HG02759 (cell line): ENCODE results near the gene CSRNP2.

Source experiments
- ATAC-seq: cut with Tn5 transposase; IDR thresholded peaks from one replicate; pipeline ENCODE4 v1.9.1; 2021; ENCODE audit warnings: mild to moderate bottlenecking, moderate library complexity; ENCODE audit not compliant: unreplicated experiment

Gene CSRNP2, protein sequence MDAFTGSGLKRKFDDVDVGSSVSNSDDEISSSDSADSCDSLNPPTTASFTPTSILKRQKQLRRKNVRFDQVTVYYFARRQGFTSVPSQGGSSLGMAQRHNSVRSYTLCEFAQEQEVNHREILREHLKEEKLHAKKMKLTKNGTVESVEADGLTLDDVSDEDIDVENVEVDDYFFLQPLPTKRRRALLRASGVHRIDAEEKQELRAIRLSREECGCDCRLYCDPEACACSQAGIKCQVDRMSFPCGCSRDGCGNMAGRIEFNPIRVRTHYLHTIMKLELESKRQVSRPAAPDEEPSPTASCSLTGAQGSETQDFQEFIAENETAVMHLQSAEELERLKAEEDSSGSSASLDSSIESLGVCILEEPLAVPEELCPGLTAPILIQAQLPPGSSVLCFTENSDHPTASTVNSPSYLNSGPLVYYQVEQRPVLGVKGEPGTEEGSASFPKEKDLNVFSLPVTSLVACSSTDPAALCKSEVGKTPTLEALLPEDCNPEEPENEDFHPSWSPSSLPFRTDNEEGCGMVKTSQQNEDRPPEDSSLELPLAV

DNA sequence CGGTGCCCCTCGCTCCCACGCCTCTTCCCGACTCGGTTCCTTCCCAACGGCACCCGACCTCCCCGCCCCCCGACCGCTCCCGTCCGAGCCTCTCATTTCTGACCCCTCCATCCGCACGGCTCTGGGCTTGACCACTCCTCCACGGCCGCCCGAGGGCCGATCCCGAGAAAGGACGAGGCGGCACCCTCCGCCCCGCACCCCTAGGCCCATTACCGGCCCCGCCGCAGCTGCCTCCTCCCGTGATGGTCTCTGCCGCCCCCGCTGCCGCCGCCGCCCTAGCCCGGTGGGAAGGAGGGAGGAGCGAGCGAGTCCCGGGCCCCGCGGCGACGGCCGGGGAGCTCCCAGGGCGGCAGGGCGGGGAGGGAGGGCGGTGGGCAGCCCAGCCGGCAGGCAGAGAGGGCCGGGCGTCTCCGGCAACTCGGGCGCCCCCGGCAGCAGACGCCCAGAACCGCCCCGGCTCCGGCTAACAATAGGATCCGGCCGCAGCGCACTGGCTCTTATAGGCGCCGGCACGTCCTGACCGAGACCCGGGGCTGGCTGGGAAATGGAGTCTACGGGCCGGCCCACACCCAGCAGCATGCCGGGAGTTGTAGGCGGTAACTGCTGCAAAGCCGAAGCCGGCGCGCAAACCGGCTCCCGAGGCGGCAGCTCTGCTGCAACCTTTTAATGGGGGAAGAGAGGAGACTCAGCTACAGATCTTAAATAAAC lies at the start of gene CSRNP2:
Gene CSRNP2 (minus strand): TSS at position 471 of the 708 bp plus-strand sequence. CDS start 7,035 bp downstream, outside the sequence.
- ATAC-seq: peak; percentile 98

DNA sequence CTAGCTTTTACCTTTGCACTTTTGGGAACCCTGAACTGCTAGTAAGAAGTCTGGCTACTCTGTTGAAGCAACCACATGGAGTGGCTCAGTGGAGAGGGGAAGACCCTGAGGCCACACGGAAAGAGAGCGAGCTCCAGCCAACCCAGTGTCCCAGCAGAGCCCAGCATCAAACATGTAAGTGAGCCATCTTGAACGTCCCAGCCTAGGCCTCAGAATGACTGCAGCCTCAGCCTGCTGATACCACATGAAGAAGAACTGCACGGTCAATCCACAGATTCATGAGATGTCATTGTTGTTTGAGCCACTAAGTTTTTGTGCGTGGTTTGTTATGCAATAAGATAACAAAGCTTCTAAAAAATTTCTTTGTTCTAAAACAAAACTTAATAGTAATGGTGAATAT lies 49.3 kb upstream of the CSRNP2 start:
- ATAC-seq: no peak

DNA sequence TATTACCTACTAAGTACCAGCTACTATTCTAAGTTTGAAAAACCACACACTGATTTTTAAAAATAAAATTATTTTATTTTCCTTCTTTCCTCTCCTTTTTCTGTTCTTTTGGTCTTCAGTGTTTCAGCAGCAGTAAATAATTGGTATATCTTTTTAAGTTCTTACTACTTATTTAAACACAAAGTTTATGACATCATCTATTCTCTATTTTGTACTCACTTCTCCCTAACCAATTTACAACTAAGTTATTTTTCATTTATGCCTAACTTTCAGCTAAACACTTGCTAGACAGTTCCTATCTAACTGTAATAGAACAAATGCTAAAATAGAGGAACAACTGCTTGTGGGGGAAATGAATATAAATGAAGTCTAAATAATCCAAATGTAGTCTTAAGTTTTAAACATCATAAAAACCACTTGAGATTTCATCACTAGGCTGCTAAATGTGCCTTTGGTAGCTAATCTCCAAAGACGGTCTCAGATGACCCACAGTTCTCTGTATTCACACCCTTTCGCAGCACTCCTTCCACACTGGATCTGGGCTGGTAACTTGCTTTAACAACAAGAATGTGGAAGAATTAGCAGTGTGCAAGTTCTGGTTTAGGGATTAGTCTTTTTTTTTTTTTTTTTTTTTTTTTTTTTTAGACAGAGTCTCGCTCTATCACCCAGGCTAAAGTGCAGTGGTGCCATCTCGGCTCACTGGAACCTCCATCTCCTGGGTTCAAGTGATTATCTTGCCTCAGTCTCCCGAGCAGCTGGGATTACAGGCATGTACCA lies 48.5 kb upstream of the CSRNP2 start:
- ATAC-seq: no peak

DNA sequence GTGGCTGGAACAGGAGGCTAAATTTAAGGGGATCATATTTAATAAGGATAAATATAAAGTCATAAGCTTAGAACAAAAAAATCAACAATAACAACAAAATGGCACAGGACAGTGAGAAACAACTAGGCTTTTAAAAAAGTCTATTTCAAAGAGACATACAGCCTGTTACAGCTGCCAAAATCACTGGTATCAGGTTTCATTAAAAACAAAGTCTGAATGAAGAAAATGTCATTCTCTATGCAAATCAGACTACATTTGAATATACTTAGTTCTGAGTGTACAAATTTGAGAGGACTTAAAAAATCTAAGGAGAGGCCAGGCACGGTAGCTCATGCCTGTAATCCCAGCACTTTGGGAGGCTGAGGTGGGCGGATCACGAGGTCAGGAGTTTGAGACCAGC lies 45.5 kb upstream of the CSRNP2 start:
- ATAC-seq: no peak

DNA sequence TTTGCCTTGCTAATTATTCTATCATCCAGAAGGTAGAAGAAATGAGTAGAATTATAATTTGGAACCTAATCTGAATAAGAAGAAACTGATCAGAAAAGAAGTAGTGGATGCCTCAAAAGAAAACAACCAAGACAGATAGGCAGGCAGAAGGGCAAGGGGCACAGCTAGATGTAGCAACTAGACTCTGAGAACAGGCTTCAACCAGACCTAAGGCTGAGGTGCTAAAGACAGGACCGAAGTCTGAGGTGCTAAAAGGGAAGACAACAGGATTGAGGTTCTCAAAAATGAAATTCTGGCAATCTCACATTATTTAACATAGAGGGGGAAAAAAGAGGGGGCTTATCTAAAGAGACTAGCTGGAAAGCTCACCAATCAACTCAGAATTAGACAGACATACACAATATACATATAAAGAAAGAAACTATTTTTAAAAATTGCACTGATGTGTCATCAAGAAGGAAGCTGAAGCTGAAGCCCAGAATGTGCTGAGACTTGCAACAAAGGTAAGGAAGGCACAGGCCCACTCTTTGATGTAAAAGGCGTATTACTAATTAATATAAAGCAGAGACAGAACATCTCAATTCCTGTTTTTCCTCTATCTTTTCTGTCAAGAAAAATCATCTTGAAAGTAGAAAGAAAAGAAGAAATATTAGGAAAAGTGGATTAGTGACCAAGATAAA lies 43.8 kb upstream of the CSRNP2 start:
- no peak for ATAC-seq

DNA sequence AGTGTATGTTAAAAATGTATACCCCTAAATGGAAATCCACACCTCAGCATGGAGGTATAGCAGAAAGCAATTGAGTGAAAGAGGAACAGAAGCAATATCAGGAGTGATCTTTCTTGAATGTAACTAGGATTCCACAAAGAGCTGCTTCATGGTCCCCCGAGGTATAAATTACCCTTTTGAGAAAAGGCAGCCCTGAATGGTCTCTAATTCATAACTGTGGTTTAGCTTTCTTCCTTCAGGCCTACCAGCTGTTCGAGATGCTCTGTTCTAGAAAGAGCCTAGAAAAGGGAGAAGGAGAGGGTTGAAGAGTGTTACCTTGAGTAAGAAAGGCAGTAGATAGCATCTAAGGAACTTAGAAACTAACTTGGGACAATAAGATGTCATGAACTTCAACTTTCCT lies 42.9 kb upstream of the CSRNP2 start:
- no peak for ATAC-seq

DNA sequence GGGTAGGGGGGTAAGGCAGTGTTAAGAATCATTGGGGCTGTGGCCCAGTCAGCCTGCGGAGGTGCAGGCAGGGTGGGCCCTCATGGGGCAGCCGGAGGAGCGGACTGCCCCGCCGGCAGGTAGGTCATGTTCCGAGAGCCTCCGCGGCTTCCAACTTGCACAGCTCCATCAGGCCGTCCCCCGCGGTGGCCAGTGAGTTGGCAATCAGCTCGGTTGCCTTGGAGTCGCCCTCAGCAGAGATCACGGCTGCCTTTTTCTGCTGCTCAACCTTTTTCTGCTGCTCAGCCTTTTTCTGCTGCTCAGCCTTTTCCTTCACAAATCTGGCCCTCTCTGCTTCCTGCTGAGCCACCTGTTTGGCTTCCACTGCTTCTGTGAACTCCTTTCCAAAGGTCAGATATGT lies 41.1 kb upstream of the CSRNP2 start:
- no peak for ATAC-seq

DNA sequence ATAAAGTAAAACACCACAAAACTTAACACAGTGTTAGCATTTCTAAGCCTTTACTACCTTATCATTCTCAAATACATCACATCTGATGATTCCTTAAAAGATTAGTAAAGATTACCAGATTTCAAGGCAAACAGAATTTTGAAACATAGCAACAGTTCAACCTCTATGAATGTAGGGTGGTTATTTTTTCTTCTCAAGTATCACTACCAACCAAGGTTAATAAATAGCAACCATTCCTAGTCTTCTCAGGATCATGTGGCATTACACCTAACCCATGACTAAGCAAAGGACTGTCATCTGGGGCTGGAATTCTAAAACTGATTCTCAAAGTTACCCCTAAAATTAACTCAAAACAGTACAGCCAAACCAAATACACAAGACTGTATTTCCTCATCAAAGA lies 39.4 kb upstream of the CSRNP2 start:
- no peak for ATAC-seq

DNA sequence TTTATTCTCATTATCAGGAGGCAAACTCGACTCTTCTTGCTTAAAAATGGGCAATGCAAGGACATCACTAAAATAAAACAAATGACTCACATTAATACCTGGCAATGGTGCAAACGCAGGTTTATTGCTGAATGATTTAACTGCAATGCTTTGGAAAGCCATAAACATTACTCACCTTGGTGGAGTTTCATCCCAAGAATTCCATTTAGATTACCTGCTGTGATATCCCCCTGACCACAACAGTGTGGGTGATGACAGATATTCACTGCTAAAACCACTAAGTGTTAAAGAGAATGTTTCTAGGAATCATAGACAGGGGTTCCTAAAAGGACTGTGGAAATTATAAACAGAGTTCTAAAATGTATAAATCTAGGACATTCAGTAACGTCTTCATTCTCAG lies 35.3 kb upstream of the CSRNP2 start:
- ATAC-seq: no peak

DNA sequence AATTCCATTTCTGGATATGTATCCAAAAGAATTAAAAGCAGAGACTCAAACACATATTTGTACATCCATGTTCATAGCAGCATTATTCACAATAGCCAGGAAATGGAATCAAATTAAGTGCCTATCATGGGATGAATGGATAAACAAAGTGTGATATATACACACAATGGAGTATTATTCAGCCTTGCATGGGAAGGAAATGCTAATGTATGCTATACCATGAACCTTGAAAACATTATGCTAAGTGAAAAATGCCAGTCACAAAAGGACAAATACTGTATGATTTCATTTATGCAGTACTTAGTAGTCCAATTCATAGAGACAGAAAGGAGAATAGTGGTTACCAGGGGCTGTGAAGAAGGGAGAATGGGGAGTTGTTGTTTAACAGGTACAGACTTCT lies 32.1 kb upstream of the CSRNP2 start:
- ATAC-seq: no peak

DNA sequence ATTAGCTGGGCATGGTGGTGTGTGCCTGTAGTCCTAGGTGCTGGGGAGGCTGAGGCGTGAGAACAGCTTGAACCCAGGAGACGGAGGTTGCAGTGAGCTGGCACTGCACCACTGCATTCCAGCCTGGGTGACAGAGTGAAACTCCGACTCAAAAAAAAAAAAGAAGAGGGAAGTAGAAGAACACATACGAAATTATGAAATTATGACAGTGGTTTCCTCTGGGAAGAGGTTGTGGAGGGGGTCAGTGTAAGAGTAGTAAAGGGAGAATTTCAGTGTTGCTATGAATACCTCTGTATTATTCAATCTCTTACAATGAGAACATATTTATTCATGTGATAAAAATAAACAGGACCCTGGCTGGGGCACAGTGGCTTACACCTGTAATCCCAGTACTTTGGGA lies 24.7 kb upstream of the CSRNP2 start:
- no peak for ATAC-seq

DNA sequence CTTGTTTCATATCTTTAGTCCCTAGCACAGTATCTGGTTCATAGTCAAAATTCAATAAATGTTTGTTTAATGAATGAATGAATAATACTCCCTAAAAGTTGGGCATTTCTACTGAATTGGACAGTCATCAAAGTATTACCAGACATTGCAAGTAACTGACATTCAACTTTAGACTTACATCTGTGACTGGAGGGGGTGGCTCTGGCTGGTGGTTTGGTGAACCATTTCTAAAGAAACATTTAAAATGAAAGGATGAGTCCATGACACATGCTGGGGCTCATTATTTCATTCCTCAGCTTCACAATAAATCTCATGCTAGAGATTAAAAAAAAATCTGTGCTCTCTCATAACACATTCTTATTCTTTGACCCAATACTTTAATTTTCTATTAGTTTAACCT lies 20.6 kb upstream of the CSRNP2 start:
- no peak for ATAC-seq

DNA sequence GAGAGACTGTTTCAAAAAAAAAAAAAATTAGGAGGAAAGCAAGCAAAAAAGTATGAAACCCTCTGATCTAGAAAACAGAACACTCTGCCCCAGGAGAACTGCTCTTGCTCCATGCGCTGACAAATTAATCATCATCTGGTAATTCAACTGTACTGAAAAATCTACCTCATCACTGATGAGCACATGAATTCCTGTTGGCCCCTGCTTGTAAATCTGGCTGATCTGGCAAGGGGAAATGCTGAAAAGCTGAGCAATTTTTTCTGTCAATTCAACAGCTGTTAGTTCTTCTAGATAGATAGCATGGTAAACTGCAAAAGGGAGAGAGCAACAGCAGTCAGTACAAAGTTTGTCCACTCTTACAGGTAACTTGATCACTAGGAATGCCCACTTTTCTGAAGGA lies 15.2 kb upstream of the CSRNP2 start:
- no peak for ATAC-seq

DNA sequence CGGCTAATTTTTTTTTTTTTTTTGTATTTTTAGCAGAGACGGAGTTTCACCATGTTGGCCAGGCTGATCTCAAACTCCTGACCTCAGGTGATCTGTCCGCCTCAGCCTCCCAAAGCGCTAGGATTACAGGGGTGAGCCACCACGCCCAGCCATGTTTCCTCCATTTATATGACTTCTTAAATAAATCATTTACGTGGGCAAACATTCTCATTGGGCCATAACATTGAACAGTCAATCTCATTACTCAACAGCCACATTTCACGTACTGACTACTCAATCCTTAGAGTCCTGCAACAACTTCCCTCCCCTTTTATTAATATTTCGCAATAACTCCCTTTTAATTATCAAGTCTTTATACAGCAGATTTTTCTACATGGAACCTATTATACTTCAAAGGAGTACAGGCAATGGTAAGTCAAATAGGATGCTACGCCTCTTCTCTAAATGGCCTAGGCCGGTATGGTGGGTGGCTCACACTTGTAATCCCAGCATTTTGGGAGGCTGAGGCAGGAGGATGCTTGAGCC lies 7.4 kb upstream of the CSRNP2 start:
- ATAC-seq: no peak

DNA sequence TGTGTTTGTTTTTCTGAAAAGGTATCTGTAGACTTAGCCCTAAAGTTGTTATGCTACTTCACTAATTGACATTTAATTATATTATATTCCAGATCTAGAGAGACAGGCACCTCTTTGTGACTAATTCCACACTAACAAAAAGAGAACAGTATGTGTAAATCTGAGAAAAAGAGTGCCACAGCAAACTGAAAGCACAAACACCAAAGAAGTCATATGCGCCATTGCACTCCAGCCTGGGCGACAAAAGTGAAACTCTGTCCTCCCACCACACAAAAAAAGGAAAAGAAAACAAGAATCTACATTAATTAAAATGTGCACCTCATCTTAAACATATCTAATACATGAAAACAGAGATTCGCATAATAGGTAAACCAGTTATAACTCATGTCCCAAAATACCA lies 4.4 kb upstream of the CSRNP2 start:
- ATAC-seq: no peak

DNA sequence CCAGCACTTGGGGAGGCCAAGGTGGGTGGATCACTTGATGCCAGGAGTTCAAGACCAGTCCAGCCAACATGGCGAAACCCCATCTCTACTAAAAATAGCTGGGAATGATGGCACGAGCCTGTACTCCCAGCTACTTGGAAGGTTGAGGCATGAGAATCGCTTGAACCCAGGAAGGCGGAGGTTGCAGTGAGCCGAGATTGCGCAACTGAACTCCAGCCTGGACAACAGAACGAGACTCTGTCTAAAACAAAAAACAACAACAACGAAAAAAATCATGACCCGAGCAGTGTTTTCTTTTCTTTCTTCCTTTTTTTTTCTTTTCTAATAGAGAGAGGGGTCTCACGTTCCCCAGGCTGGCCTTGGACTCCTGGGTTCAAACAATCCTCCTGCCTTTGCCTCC lies 3.5 kb upstream of the CSRNP2 start:
- no peak for ATAC-seq

DNA sequence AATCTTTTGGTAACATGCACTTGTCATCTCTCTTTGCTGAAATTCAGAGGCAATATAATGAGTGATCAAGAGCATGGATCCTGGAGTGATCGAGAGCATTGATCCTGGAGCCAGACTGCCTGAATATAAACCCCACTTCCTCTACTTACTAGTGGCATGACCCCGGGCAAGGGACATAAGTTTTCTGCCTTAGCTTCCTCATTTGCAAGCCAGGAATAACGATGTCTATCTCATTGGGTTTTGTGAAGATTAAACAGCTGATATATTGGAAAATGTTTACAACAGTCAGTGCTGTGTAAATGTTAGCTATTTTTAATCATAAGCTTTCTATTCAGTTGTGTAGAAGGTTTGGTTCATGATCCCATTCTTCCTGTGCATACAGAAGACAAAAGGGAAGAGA lies 2.4 kb upstream of the CSRNP2 start:
- ATAC-seq: no peak

DNA sequence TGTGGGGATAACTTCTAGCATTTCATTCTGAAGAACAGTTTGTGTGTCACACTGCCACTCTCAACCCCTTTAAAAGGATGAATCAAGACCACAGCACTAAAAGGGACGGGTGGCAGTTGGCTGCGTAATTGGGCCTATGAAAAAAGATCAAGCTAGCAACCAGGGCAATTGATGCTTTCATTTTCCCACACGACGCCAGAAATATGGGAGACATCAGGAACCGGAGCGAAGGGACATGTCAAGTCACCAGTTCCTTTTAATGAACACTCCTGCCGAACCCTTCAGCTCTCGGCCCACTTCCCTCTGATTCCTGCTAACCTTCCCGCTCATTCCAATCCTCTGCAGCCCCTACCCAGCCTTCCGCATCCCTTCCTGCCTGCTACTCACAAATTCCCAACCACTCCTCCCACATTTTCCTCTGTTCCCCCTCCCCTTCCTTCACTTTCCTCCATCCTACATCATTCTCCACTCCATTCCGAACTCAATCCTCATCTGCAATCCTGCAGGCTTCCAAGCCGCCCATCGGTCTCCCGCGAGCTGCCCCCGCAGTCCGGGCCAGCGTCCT lies 753 bp downstream of the CSRNP2 start:
- no peak for ATAC-seq

DNA sequence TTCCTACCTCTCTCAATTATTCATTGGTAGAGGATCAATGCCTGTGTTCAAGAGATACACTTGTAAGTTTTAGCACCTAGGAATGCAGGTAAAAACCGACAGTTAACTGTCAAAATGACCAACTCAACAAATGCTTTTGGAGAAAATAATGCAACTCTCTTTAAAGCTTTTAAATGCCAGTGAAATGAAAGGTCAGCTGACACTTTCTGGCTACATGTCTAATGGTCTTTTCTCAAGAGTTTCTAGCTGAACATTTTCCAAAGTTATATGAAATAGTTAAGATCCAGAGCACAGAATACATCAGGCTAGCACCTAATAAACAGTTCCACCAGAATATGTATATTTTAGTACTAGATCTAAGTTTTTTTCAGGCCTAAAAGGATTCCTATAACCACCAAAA lies 2.0 kb downstream of the CSRNP2 start:
- ATAC-seq: no peak

DNA sequence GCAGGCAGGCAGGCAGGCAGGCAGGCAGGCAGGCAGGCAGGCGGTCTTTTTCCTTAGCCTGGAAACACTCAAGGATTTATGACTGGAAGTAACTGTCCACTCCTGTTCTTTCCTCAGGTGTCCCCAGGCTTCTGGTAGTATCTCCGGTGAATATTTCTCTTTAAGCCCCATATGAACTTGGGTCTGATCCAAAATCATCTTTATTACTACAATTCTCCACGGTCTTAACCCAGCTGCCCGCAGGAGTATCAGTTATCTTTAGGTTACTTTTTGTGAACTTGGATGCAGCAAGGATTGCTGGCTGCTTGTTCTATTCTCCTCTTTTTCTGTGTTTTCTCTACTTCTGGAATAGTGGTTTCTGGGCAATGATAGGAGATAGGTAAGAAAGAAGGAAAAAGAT lies 3.3 kb downstream of the CSRNP2 start:
- ATAC-seq: no peak
